HCT116 (cell line): ENCODE data around the gene SLC25A47.

Experiments
- CEBPB ChIP-seq: IDR thresholded peaks from 2 replicates; pipeline ENCODE4 v1.6.1; 2012; ENCODE audit warnings: low read depth
- CTCF ChIP-seq, 3 experiments: fragments of 200-600 bp in 1 of 3; sonication (generic) in 1 of 3; IDR thresholded peaks in 2 of 3; conservative IDR thresholded peaks in 1 of 3; 2 replicates each; pipeline ENCODE4 v1.5.1; 2012 to 2017; ENCODE audit warnings: low read depth in 2 of 3, low read length in 2 of 3, antibody characterized with exemption in 1 of 3, borderline replicate concordance in 1 of 3, control low read depth in 1 of 3, mild to moderate bottlenecking in 1 of 3, mixed read lengths in 1 of 3, mixed run types in 1 of 3, moderate library complexity in 1 of 3; ENCODE audit not compliant: insufficient read depth in 1 of 3
- ELF1 ChIP-seq: IDR thresholded peaks from 2 replicates; pipeline ENCODE4 v1.6.1; 2012; ENCODE audit warnings: low read depth, borderline replicate concordance
- EZH2 ChIP-seq: fragments of 200-600 bp; sonication (generic); IDR thresholded peaks from 2 replicates; pipeline ENCODE4 v1.6.1; 2017; ENCODE audit warnings: antibody characterized with exemption, mixed run types
- POLR2A ChIP-seq: IDR thresholded peaks from 2 replicates; pipeline ENCODE4 v1.7.0; 2011; ENCODE audit warnings: borderline replicate concordance; ENCODE audit not compliant: insufficient read depth, insufficient read length; ENCODE audit errors: extremely low read depth
- POLR2AphosphoS5 ChIP-seq: IDR thresholded peaks from 2 replicates; pipeline ENCODE4 v1.6.1; 2011; ENCODE audit warnings: mild to moderate bottlenecking, low read depth, low read length, moderate library complexity
- RAD21 ChIP-seq: IDR thresholded peaks from 2 replicates; pipeline ENCODE4 v1.6.1; 2012; ENCODE audit warnings: low read depth, mild to moderate bottlenecking
- REST ChIP-seq: IDR thresholded peaks from 2 replicates; pipeline ENCODE4 v1.6.1; 2012; ENCODE audit warnings: low read depth
- SIN3A ChIP-seq: IDR thresholded peaks from 2 replicates; pipeline ENCODE4 v1.6.1; 2012; ENCODE audit warnings: low read depth
- SP1 ChIP-seq: IDR thresholded peaks from 2 replicates; pipeline ENCODE4 v1.6.1; 2012; ENCODE audit warnings: low read depth
- YY1 ChIP-seq: IDR thresholded peaks from 2 replicates; pipeline ENCODE4 v1.6.1; 2011; ENCODE audit warnings: low read length, low read depth, moderate library complexity, mild to moderate bottlenecking; ENCODE audit not compliant: insufficient replicate concordance; ENCODE audit errors: extremely low read depth

- TF ChIP-seq CEBPB (no peak), POLR2AphosphoS5 (no peak), CTCF (IDR thresholded peaks at IDR 0.05 in 2 of 3, conservative IDR thresholded peaks at IDR 0.05 in 1 of 3; ENCODE audit: borderline replicate concordance in 1 of 3, insufficient read depth in 1 of 3, low read depth in 2 of 3, low read length in 2 of 3) (no peak), POLR2A (no peak), EZH2 (no peak), YY1 (no peak), SP1 (no peak), REST (no peak), ELF1 (no peak), SIN3A (no peak), RAD21 (no peak)
These were observed 30.2 kb upstream of the SLC25A47 start for GRCh38 chr14:100292776-100293461.
